Measurements from ENCODE around the gene RPL35A. TPM values are rescaled to one million over a fixed set of nuclear protein-coding genes. Genes with fewer than 3 reads are reported as not detected.

Gene RPL35A
- total and polyA plus RNA-seq, 2 of the 4 experiments (the other 2 are of a cell fraction), result 906 to 1,064 TPM

DNA sequence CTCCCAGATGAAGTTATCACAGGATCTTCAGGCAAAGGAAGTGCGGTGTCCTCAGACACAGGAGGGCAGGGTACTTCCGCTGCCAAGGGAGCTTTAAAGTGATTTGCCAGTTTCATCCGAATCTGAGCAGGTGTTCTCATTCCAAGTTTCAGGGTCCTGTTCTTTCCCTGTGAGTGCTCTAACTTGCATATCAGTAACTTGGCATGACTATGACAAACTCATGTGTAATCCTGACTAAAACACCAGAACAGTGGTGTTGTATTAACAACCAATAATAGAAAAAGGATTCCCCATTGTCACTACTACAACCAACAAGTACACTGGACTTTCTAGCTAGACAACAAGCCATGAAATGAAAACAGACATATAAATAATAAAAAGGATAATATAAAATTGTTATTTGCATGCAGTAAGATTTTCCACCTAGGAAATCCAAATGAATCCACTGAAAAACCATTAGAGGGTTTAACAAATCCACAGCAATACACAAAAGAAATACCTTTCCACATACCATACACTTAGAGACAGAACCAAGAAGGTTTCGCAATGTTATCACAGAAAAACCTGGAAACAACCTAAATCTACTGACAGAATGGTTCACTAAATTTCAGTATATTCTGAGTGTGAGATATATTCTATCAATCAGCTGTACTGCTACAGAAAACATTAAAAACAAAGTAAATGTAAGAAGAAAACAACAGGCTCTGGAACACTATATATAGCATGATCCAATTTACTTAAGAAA, 40.9 kb upstream of the RPL35A start:
- peak; percentile 12 for DNase-seq
- Histone ChIP-seq H2BK20ac (ENCODE audit: low read depth, low read length) (no peak overlapping the region), H3K9me1 (ENCODE audit: insufficient read depth, low read length) (no peaks in the 10 kb centered on the region; the same call in 1 of the 2 replicates), H3K9me3 (ENCODE audit: control insufficient read depth, insufficient read depth, low read length) (no peaks in the 10 kb centered on the region), H2AK9ac (replicated peaks; ENCODE audit: low read depth, low read length, poor library complexity) (no peak overlapping the region), H3K4ac (ENCODE audit: low read depth, low read length) (no peak overlapping the region), H2AFZ (replicated peaks; ENCODE audit: low read length, poor library complexity) (no peak overlapping the region), H4K20me1 (ENCODE audit: insufficient read depth, low read length) (no peaks in the 10 kb centered on the region), H3K27me3 (ENCODE audit: control insufficient read depth, insufficient read depth, low read length) (no peaks in the 10 kb centered on the region), H3K4me3 (ENCODE audit: insufficient read depth, low read depth, low read length) (no peak overlapping the region), H4K5ac (ENCODE audit: low read depth, low read length) (no peak overlapping the region), H3K14ac (replicated peaks; ENCODE audit: low read depth, low read length) (no peak overlapping the region), H3K4me1 (ENCODE audit: control insufficient read depth, insufficient read depth, low read length) (no peaks in the 10 kb centered on the region), H3K9ac (ENCODE audit: low read depth, low read length) (no peak overlapping the region), H3K4me2 (ENCODE audit: low read depth, low read length) (no peak overlapping the region), H2BK5ac (ENCODE audit: low read depth, low read length, poor library complexity, severe bottlenecking) (no peak overlapping the region), H3K36me3 (ENCODE audit: control insufficient read depth, insufficient read depth, low read length) (no peaks in the 10 kb centered on the region), H4K91ac (ENCODE audit: insufficient read depth, low read depth, low read length) (no peak overlapping the region), H3K56ac (ENCODE audit: extremely low read depth, insufficient read depth, low read length) (no peak overlapping the region), H2BK120ac (ENCODE audit: low read depth, low read length) (no peak overlapping the region), H2AK5ac (ENCODE audit: low read depth, low read length) (no peak overlapping the region), H3K27ac (ENCODE audit: insufficient read depth, low read length) (no peak overlapping the region), H4K8ac (ENCODE audit: low read depth in 2 of 2, low read length in 2 of 2) (no peak overlapping the region), H3K23ac (ENCODE audit: low read depth, low read length) (no peak overlapping the region), H3K18ac (ENCODE audit: low read depth, low read length) (no peak overlapping the region), H2BK15ac (ENCODE audit: low read depth, low read length) (no peak overlapping the region), H3K79me1 (ENCODE audit: low read depth in 1 of 2, low read length in 2 of 2) (no peaks in the 10 kb centered on the region)
- dilution Hi-C loops (cut with HindIII; ENCODE audit: low sequenced_read_pairs, unreplicated experiment) (no loop called here), in situ Hi-C loops (cut with MboI; ENCODE audit: low sequenced_read_pairs) (loop anchor here (5.0 kb wide), 1 partner anchor 38 kb away; no protein-coding TSS in a partner anchor), intact Hi-C loops (cut with micrococcal nuclease) (loop anchor here (10.0 kb wide), 1 partner anchor 176 kb away; no protein-coding TSS in a partner anchor)
- TF ChIP-seq BHLHE40 (IDR thresholded peaks at IDR 0.05; ENCODE audit: low read depth, low read length) (0 out of 2 replicates have a peak, but pooled peaks have one; percentile 0), RCOR1 (IDR thresholded peaks at IDR 0.05; ENCODE audit: insufficient replicate concordance, low read length) (no peak), CEBPB (IDR thresholded peaks at IDR 0.05; ENCODE audit: low read depth, low read length) (peak; percentile 85)
- no CpG with 5 or more reads among the region's 4 CpGs for WGBS, 2 experiments (ENCODE audit: extremely low coverage in 2 of 2, insufficient read length in 1 of 2)
- CTCF ChIA-PET, result no interaction called here
- no peak for ATAC-seq (ENCODE audit: low read depth)
- POLR2A ChIA-PET (ENCODE audit: unreplicated experiment), result no interaction called here
- BruUV-seq (replicated peaks), result no TSS peak
